ENCODE results near the gene PARD3B.

Gene PARD3B

GRCh38 chr2:205188239-205189138 is 643.2 kb downstream of the PARD3B start:
- no peak overlapping the region for H3K4me3 ChIP-seq (ENCODE audit: low read depth in 1 of 2, low read length in 2 of 2)
- TF ChIP-seq EZH2 (IDR thresholded peaks at IDR 0.05; ENCODE audit: borderline replicate concordance, low read depth, low read length, severe bottlenecking) (no peak), CTCF (IDR thresholded peaks at IDR 0.05; ENCODE audit: borderline replicate concordance, extremely low read depth, low read length, poor library complexity, severe bottlenecking) (no peak)
- no peak overlapping the region for H3K9ac ChIP-seq (ENCODE audit: low read depth, low read length)
- no peaks in the 10 kb centered on the region for H3K79me2 ChIP-seq (ENCODE audit: insufficient read depth, low read length)
- no peaks in the 10 kb centered on the region for H3K9me3 ChIP-seq (ENCODE audit: insufficient read depth, low read length, severe bottlenecking)
- no peaks in the 10 kb centered on the region for H4K20me1 ChIP-seq (ENCODE audit: insufficient read depth, low read length)
- peaks cover 4% of the 10 kb centered on the region for H3K27me3 ChIP-seq (ENCODE audit: insufficient read depth, low read length, poor library complexity)
- no peak overlapping the region for H3K4me2 ChIP-seq (ENCODE audit: insufficient read depth, low read length)
- H3K4me1 ChIP-seq (ENCODE audit: insufficient read depth, low read length): no peaks in the 10 kb centered on the region
- no peak overlapping the region for H2AFZ ChIP-seq (ENCODE audit: low read depth, low read length)
- H3K36me3 ChIP-seq (ENCODE audit: insufficient read depth, low read length): no peaks in the 10 kb centered on the region
- H3K27ac ChIP-seq (ENCODE audit: low read length): no peak overlapping the region
- ATAC-seq (ENCODE audit: insufficient read depth, low read depth) (no peak), DNase-seq (no peak)

- TF ChIP-seq EZH2 (IDR thresholded peaks at IDR 0.05; ENCODE audit: borderline replicate concordance, low read depth, low read length, severe bottlenecking): no peak
- TF ChIP-seq CTCF (IDR thresholded peaks at IDR 0.05; ENCODE audit: borderline replicate concordance, extremely low read depth, low read length, poor library complexity, severe bottlenecking): no peak
- no peak for DNase-seq
- Histone ChIP-seq H3K4me3 (ENCODE audit: low read depth in 1 of 2, low read length in 2 of 2) (no peak overlapping the region), H3K36me3 (ENCODE audit: insufficient read depth, low read length) (no peaks in the 10 kb centered on the region), H3K79me2 (ENCODE audit: insufficient read depth, low read length) (no peaks in the 10 kb centered on the region), H2AFZ (ENCODE audit: low read depth, low read length) (no peak overlapping the region), H3K4me2 (ENCODE audit: insufficient read depth, low read length) (no peak overlapping the region), H3K27me3 (ENCODE audit: insufficient read depth, low read length, poor library complexity) (peaks cover 4% of the 10 kb centered on the region), H3K9me3 (ENCODE audit: insufficient read depth, low read length, severe bottlenecking) (no peaks in the 10 kb centered on the region), H3K4me1 (ENCODE audit: insufficient read depth, low read length) (no peaks in the 10 kb centered on the region), H4K20me1 (ENCODE audit: insufficient read depth, low read length) (no peaks in the 10 kb centered on the region), H3K27ac (ENCODE audit: low read length) (no peak overlapping the region), H3K9ac (ENCODE audit: low read depth, low read length) (no peak overlapping the region)
- no peak for ATAC-seq (ENCODE audit: insufficient read depth, low read depth)
These were observed 644.0 kb downstream of the PARD3B start for GRCh38 chr2:205189301-205189700.

GRCh38 chr2:205190528-205190927 is 645.3 kb downstream of the PARD3B start:
- Histone ChIP-seq H3K79me2 (ENCODE audit: insufficient read depth, low read length) (no peaks in the 10 kb centered on the region), H3K9me3 (ENCODE audit: insufficient read depth, low read length, severe bottlenecking) (no peaks in the 10 kb centered on the region), H2AFZ (ENCODE audit: low read depth, low read length) (no peak overlapping the region), H3K27ac (ENCODE audit: low read length) (no peak overlapping the region), H3K36me3 (ENCODE audit: insufficient read depth, low read length) (no peaks in the 10 kb centered on the region), H3K4me3 (ENCODE audit: low read depth in 1 of 2, low read length in 2 of 2) (no peak overlapping the region), H4K20me1 (ENCODE audit: insufficient read depth, low read length) (no peaks in the 10 kb centered on the region), H3K9ac (ENCODE audit: low read depth, low read length) (no peak overlapping the region), H3K27me3 (ENCODE audit: insufficient read depth, low read length, poor library complexity) (peaks cover 4% of the 10 kb centered on the region), H3K4me2 (ENCODE audit: insufficient read depth, low read length) (no peak overlapping the region), H3K4me1 (ENCODE audit: insufficient read depth, low read length) (no peaks in the 10 kb centered on the region)
- ATAC-seq (ENCODE audit: insufficient read depth, low read depth) (no peak), DNase-seq (no peak)
- TF ChIP-seq EZH2 (IDR thresholded peaks at IDR 0.05; ENCODE audit: borderline replicate concordance, low read depth, low read length, severe bottlenecking) (no peak), CTCF (IDR thresholded peaks at IDR 0.05; ENCODE audit: borderline replicate concordance, extremely low read depth, low read length, poor library complexity, severe bottlenecking) (no peak)

All from DND-41 (cell line).